GM12878 (cell line): Measurements from ENCODE around the gene MARCHF10. TPM values are rescaled to one million over a fixed set of nuclear protein-coding genes. Genes with fewer than 3 reads are reported as not detected.

Source experiments
- ATAC-seq: fragments of 200-7000 bp; cut with Tn5 transposase; 3 replicates; pipeline ENCODE4 v1.9.1; 2020; ENCODE audit warnings: mild to moderate bottlenecking, moderate library complexity
- BruUV-seq: library from RNA; stranded (reverse); fragments of 400-500 nt; replicated peaks from 2 replicates; lab custom pipeline; 2021; lab: Mats Ljungman, UMichigan
- CTCF ChIA-PET: fragments of 300-600 bp; sonication (Branson Sonifier 250); formaldehyde crosslinking; extraction: SDS; loops from one replicate; lab custom pipeline; 2021; ENCODE audit warnings: inconsistent platforms; lab: Yijun Ruan, JAX
- POLR2A ChIA-PET: fragments of 350-600 bp; formaldehyde crosslinking; extraction: SDS; loops from one replicate; lab custom pipeline; 2021; ENCODE audit warnings: inconsistent platforms; lab: Charles Lee
- RAD21 ChIA-PET: fragments of 300-600 bp; sonication (Branson Sonifier 250); formaldehyde crosslinking; loops from one replicate; lab custom pipeline; 2023; ENCODE audit warnings: antibody characterized with exemption; ENCODE audit not compliant: unreplicated experiment; lab: Charles Lee
- SMC1A ChIA-PET: fragments of 300-600 bp; sonication (Branson Sonifier 250); formaldehyde crosslinking; loops from one replicate; lab custom pipeline; 2023; ENCODE audit not compliant: unreplicated experiment, uncharacterized antibody; lab: Charles Lee
- DNase-seq: peaks from one replicate; pipeline ENCODE4 v3.0.0-alpha.2; 2011; ENCODE audit warnings: low read depth, low spot score
- FAIRE-seq: peaks from 3 replicates; lab custom pipeline; 2011; peaks lifted over from hg19 to GRCh38; lab: Jason Lieb, UNC
- H2AFZ ChIP-seq: 2 replicates; pipeline ENCODE4 v1.6.0; 2011; ENCODE audit warnings: low read depth, low read length, control low read depth; ENCODE audit not compliant: control insufficient read depth
- H3K27ac ChIP-seq: 2 replicates; pipeline ENCODE4 v1.5.1; 2011; ENCODE audit warnings: control low read depth; ENCODE audit not compliant: control insufficient read depth, insufficient read depth
- H3K27me3 ChIP-seq, 2 experiments: replicated peaks in 1 of 2; 2 replicates each; pipeline versions ENCODE4 v1.6.0 to v1.6.1; 2011; ENCODE audit warnings: low read length in 1 of 2; ENCODE audit not compliant: control insufficient read depth in 2 of 2, insufficient read depth in 2 of 2
- H3K36me3 ChIP-seq, 2 experiments: 2 replicates each; pipeline ENCODE4 v1.5.1; 2011; ENCODE audit warnings: low read length in 1 of 2; ENCODE audit not compliant: control insufficient read depth in 2 of 2, insufficient read depth in 2 of 2
- H3K4me1 ChIP-seq: 2 replicates; pipeline ENCODE4 v1.6.1; 2011; ENCODE audit warnings: mild to moderate bottlenecking, low read length, moderate library complexity, mixed read lengths; ENCODE audit not compliant: control insufficient read depth, insufficient read depth
- H3K4me2 ChIP-seq: 2 replicates; pipeline ENCODE4 v1.6.0; 2011; ENCODE audit warnings: control low read depth; ENCODE audit not compliant: control insufficient read depth, insufficient read depth
- H3K4me3 ChIP-seq: fragments of 200-600 bp; sonication (generic); 2 replicates; pipeline ENCODE4 v1.5.1; 2016
- H3K79me2 ChIP-seq: 2 replicates; pipeline ENCODE4 v1.6.0; 2011; ENCODE audit warnings: low read length; ENCODE audit not compliant: control insufficient read depth, insufficient read depth
- H3K9ac ChIP-seq: 2 replicates; pipeline ENCODE4 v1.8.0; 2011; ENCODE audit warnings: low read length, control low read depth, mixed read lengths; ENCODE audit not compliant: control insufficient read depth, insufficient read depth
- H3K9me3 ChIP-seq: replicated peaks from 3 replicates; pipeline ENCODE4 v1.5.1; 2011; ENCODE audit warnings: mild to moderate bottlenecking, low read length; ENCODE audit not compliant: control insufficient read depth, insufficient read depth
- H4K20me1 ChIP-seq: 2 replicates; pipeline ENCODE4 v1.6.0; 2011; ENCODE audit not compliant: control insufficient read depth, insufficient read depth
- BMI1 ChIP-seq: fragments of 450-650 bp; IDR thresholded peaks from 2 replicates; pipeline ENCODE4 v1.6.1; 2016; ENCODE audit warnings: mild to moderate bottlenecking, moderate library complexity, borderline replicate concordance
- CBX3 ChIP-seq: fragments of 200-600 bp; sonication (generic); IDR thresholded peaks from 2 replicates; pipeline ENCODE4 v1.6.1; 2016; ENCODE audit warnings: low read depth, borderline replicate concordance
- CBX5 ChIP-seq: sonication (generic); IDR thresholded peaks from 2 replicates; pipeline ENCODE4 v1.6.1; 2016; ENCODE audit warnings: low read depth, moderate library complexity, mild to moderate bottlenecking, inconsistent platforms
- MYB ChIP-seq: fragments of 150-350 bp; IDR thresholded peaks from 2 replicates; pipeline ENCODE4 v1.6.1; 2014; ENCODE audit warnings: mild to moderate bottlenecking, low read depth, low read length, borderline replicate concordance
- NFIC ChIP-seq: IDR thresholded peaks from 2 replicates; pipeline ENCODE4 v1.6.1; 2012; ENCODE audit warnings: low read depth, mild to moderate bottlenecking, inconsistent platforms, low read length, moderate library complexity
- RCOR1 ChIP-seq: conservative IDR thresholded peaks from 2 replicates; pipeline ENCODE4 v1.6.1; 2012; ENCODE audit warnings: low read depth, low read length, improper control_type of control experiment
- RFX5 ChIP-seq: IDR thresholded peaks from 2 replicates; pipeline ENCODE4 v1.6.1; 2011; ENCODE audit warnings: low read depth, low read length, improper control_type of control experiment
- SIX5 ChIP-seq: IDR thresholded peaks from 2 replicates; pipeline ENCODE4 v1.6.1; 2011; ENCODE audit warnings: mild to moderate bottlenecking, low read depth, low read length, moderate library complexity; ENCODE audit not compliant: severe bottlenecking
- SPI1 ChIP-seq: IDR thresholded peaks from 2 replicates; pipeline ENCODE4 v1.6.1; 2011; ENCODE audit warnings: low read depth, mild to moderate bottlenecking, low read length, moderate library complexity, borderline replicate concordance; ENCODE audit not compliant: insufficient read depth
- SUZ12 ChIP-seq: fragments of 200-600 bp; sonication (generic); IDR thresholded peaks from one replicate; pipeline ENCODE4 v1.6.1; 2018; ENCODE audit warnings: antibody characterized with exemption, mild to moderate bottlenecking; ENCODE audit not compliant: unreplicated experiment
- TAF1 ChIP-seq: IDR thresholded peaks from 2 replicates; pipeline ENCODE4 v1.6.1; 2011; ENCODE audit warnings: mild to moderate bottlenecking, low read depth, low read length, borderline replicate concordance
- ZZZ3 ChIP-seq: IDR thresholded peaks from 2 replicates; pipeline ENCODE4 v1.6.1; 2011; ENCODE audit warnings: low read depth; ENCODE audit not compliant: control insufficient read depth, insufficient read length
- WGBS: methylation state at CpG from one replicate; pipeline ENCODE4 v1.1.6; 2016; ENCODE audit warnings: low lambda C conversion rate; ENCODE audit not compliant: insufficient replicate concordance, insufficient coverage; ENCODE audit errors: missing lambda C conversion rate; 5-methylcytosine and 5-hydroxymethylcytosine counted together
- in situ Hi-C: fragments of 300-500 bp; cut with MboI; formaldehyde crosslinking; loops from 9 replicates; pipeline ENCODE4 v1.14.3; 2018; ENCODE audit warnings: mixed read lengths
- intact Hi-C: fragments of 100-400 bp; cut with micrococcal nuclease; formaldehyde crosslinking; loops from one replicate; pipeline ENCODE4 v1.14.2; 2022; ENCODE audit not compliant: unreplicated experiment
- polyA plus RNA-seq, 11 experiments: library from polyadenylated mRNA; depleted of rRNA in 4 of 11; unstranded in 6 of 11; stranded (reverse) in 5 of 11; fragments of >200 nt; fragmentation: Nextera tagmentation in 4 of 11; fragmentation: Illumina TruSeq in 1 of 11; extraction: Ambion mirVana in 4 of 11; extraction: Trizol in 1 of 11; gene quantifications; 1 replicate in 1 of 11; 2 replicates in 10 of 11; pipeline versions ENCODE4 v1.2.1 to v1.2.3, GENCODE V29; 2011 to 2016; ENCODE audit warnings: inconsistent platforms in 2 of 11, missing spikeins in 2 of 11, low read depth in 1 of 11
- total RNA-seq, 4 experiments: library from RNA; depleted of rRNA in 3 of 4; stranded (reverse); fragments of >200 nt in 3 of 4; fragmentation: Illumina TruSeq in 1 of 4; extraction: Trizol in 1 of 4; gene quantifications; 2 replicates each; pipeline versions ENCODE4 v1.2.1 to v1.2.3, GENCODE V29; 2013 to 2021
- TF ChIP-seq, protein P1 (sequence below): fragments of 450-650 bp; IDR thresholded peaks from 2 replicates; pipeline ENCODE4 v1.6.1; 2018; ENCODE audit warnings: borderline replicate concordance, mild to moderate bottlenecking; ENCODE audit not compliant: partially characterized antibody
- TF ChIP-seq, protein P2 (sequence below): fragments of 450-650 bp; IDR thresholded peaks from 2 replicates; pipeline ENCODE4 v1.6.1; 2017; ENCODE audit warnings: antibody characterized with exemption, mild to moderate bottlenecking, moderate library complexity
- TF ChIP-seq, protein P3 (sequence below): fragments of 450-650 bp; IDR thresholded peaks from 2 replicates; pipeline ENCODE4 v1.6.1; 2018; ENCODE audit warnings: mild to moderate bottlenecking, low read depth, moderate library complexity; ENCODE audit not compliant: partially characterized antibody
- TF ChIP-seq, protein P4 (sequence below): IDR thresholded peaks from 2 replicates; pipeline ENCODE4 v1.6.1; 2011; ENCODE audit warnings: borderline replicate concordance, low read depth, mild to moderate bottlenecking, moderate library complexity, mixed read lengths, low read length; ENCODE audit not compliant: insufficient read depth; ENCODE audit errors: extremely low read length

Gene MARCHF10
- total and polyA plus RNA-seq, 10 of the 15 experiments (the other 5 are each of a cell fraction or from before 2014, with no cell fraction given): 0.11 to 0.24 TPM; not detected in 8

DNA sequence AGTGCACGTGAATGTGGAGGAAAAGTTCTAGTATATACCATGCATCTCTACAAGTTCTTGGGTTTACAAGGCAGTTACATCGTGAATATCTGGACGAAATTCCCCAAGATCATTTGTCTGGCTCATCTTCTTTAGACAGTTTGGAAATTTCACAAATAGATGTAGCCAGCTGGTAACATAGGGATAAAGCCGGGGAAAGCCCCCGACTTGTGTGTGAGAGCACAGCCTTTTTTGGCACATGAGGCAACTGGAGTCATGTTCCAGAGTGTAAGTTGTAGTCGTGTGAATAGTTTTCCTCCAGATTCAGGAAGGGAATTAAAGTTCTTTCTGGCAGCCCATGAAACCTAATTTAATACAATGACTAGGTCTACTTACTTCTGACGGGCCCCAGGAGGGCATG is 62.3 kb downstream of the MARCHF10 start:
- no peak overlapping the region for H2AFZ ChIP-seq
- H3K36me3 ChIP-seq: no peaks in the 10 kb centered on the region
- no peaks in the 10 kb centered on the region for H3K9me3 ChIP-seq
- H3K4me2 ChIP-seq: no peak overlapping the region
- WGBS: 11% methylated on average over 7 of the region's 7 CpGs
- no peak overlapping the region for H3K4me3 ChIP-seq
- ChIA-PET CTCF (no interaction called here), RAD21 (no interaction called here), SMC1A (no interaction called here), POLR2A (no interaction called here)
- H3K79me2 ChIP-seq: no peaks in the 10 kb centered on the region
- intact Hi-C loops (no loop called here), in situ Hi-C loops (no loop called here)
- BruUV-seq: no TSS peak
- ATAC-seq (no peak), FAIRE-seq (no peak), DNase-seq (no peak)
- no peaks in the 10 kb centered on the region for H4K20me1 ChIP-seq
- H3K27ac ChIP-seq: no peak overlapping the region
- H3K4me1 ChIP-seq: no peaks in the 10 kb centered on the region
- H3K27me3 ChIP-seq: no peaks in the 10 kb centered on the region; a peak in 2 of 4 replicates
- H3K9ac ChIP-seq: no peak overlapping the region
- TF ChIP-seq, protein P1, sequence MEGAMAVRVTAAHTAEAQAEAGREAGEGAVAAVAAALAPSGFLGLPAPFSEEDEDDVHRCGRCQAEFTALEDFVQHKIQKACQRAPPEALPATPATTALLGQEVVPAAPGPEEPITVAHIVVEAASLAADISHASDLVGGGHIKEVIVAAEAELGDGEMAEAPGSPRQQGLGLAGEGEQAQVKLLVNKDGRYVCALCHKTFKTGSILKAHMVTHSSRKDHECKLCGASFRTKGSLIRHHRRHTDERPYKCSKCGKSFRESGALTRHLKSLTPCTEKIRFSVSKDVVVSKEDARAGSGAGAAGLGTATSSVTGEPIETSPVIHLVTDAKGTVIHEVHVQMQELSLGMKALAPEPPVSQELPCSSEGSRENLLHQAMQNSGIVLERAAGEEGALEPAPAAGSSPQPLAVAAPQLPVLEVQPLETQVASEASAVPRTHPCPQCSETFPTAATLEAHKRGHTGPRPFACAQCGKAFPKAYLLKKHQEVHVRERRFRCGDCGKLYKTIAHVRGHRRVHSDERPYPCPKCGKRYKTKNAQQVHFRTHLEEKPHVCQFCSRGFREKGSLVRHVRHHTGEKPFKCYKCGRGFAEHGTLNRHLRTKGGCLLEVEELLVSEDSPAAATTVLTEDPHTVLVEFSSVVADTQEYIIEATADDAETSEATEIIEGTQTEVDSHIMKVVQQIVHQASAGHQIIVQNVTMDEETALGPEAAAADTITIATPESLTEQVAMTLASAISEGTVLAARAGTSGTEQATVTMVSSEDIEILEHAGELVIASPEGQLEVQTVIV: no peak
- TF ChIP-seq RFX5: no peak
- TF ChIP-seq MYB: no peak
- no peak for TF ChIP-seq SUZ12
- no peak for TF ChIP-seq CBX5
- TF ChIP-seq BMI1: no peak
- no peak for TF ChIP-seq SPI1
- TF ChIP-seq NFIC: no peak
- TF ChIP-seq, protein P2, sequence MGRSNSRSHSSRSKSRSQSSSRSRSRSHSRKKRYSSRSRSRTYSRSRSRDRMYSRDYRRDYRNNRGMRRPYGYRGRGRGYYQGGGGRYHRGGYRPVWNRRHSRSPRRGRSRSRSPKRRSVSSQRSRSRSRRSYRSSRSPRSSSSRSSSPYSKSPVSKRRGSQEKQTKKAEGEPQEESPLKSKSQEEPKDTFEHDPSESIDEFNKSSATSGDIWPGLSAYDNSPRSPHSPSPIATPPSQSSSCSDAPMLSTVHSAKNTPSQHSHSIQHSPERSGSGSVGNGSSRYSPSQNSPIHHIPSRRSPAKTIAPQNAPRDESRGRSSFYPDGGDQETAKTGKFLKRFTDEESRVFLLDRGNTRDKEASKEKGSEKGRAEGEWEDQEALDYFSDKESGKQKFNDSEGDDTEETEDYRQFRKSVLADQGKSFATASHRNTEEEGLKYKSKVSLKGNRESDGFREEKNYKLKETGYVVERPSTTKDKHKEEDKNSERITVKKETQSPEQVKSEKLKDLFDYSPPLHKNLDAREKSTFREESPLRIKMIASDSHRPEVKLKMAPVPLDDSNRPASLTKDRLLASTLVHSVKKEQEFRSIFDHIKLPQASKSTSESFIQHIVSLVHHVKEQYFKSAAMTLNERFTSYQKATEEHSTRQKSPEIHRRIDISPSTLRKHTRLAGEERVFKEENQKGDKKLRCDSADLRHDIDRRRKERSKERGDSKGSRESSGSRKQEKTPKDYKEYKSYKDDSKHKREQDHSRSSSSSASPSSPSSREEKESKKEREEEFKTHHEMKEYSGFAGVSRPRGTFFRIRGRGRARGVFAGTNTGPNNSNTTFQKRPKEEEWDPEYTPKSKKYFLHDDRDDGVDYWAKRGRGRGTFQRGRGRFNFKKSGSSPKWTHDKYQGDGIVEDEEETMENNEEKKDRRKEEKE: no peak
- TF ChIP-seq, protein P3, sequence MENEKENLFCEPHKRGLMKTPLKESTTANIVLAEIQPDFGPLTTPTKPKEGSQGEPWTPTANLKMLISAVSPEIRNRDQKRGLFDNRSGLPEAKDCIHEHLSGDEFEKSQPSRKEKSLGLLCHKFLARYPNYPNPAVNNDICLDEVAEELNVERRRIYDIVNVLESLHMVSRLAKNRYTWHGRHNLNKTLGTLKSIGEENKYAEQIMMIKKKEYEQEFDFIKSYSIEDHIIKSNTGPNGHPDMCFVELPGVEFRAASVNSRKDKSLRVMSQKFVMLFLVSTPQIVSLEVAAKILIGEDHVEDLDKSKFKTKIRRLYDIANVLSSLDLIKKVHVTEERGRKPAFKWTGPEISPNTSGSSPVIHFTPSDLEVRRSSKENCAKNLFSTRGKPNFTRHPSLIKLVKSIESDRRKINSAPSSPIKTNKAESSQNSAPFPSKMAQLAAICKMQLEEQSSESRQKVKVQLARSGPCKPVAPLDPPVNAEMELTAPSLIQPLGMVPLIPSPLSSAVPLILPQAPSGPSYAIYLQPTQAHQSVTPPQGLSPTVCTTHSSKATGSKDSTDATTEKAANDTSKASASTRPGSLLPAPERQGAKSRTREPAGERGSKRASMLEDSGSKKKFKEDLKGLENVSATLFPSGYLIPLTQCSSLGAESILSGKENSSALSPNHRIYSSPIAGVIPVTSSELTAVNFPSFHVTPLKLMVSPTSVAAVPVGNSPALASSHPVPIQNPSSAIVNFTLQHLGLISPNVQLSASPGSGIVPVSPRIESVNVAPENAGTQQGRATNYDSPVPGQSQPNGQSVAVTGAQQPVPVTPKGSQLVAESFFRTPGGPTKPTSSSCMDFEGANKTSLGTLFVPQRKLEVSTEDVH: no peak
- TF ChIP-seq, protein P4, sequence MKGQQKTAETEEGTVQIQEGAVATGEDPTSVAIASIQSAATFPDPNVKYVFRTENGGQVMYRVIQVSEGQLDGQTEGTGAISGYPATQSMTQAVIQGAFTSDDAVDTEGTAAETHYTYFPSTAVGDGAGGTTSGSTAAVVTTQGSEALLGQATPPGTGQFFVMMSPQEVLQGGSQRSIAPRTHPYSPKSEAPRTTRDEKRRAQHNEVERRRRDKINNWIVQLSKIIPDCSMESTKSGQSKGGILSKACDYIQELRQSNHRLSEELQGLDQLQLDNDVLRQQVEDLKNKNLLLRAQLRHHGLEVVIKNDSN: no peak
- TF ChIP-seq RCOR1: no peak
- TF ChIP-seq SIX5: no peak
- TF ChIP-seq ZZZ3: no peak
- no peak for TF ChIP-seq TAF1
- no peak for TF ChIP-seq CBX3
